Small intestine (tissue), 16 donors: ENCODE results near the gene TYRP1. TPM values are rescaled to one million over a fixed set of nuclear protein-coding genes. Genes with fewer than 3 reads are reported as not detected.

ENCODE experiments used
- DNase-seq, 2 donors: peaks; one replicate each; pipeline versions ENCODE4 v3.0.0 to v3.0.0-alpha.2; 2013
- FAIRE-seq: peaks from 2 replicates; lab custom pipeline; 2012; peaks lifted over from hg19 to GRCh38; lab: Jason Lieb, UNC
- H3K27ac ChIP-seq, 3 donors: one replicate each; pipeline ENCODE4 v1.5.1; 2013; ENCODE audit warnings: low read length in 2 of 3, mild to moderate bottlenecking in 2 of 3, control low read depth in 1 of 3, inconsistent platforms in 1 of 3, low read depth in 1 of 3, moderate library complexity in 1 of 3
- H3K27me3 ChIP-seq, 3 donors: one replicate each; pipeline ENCODE4 v1.6.1; 2013; ENCODE audit warnings: low read length in 3 of 3, inconsistent platforms in 1 of 3; ENCODE audit not compliant: control insufficient read depth in 3 of 3, insufficient read depth in 3 of 3
- H3K36me3 ChIP-seq, 3 donors: one replicate each; pipeline ENCODE4 v1.6.1; 2013; ENCODE audit warnings: low read length in 3 of 3, inconsistent platforms in 1 of 3, low read depth in 1 of 3, mild to moderate bottlenecking in 1 of 3, moderate library complexity in 1 of 3; ENCODE audit not compliant: control insufficient read depth in 3 of 3, insufficient read depth in 2 of 3
- H3K4me1 ChIP-seq, 3 donors: one replicate each; pipeline ENCODE4 v1.6.1; 2013; ENCODE audit warnings: low read length in 2 of 3, inconsistent platforms in 1 of 3, low read depth in 1 of 3, mild to moderate bottlenecking in 1 of 3, moderate library complexity in 1 of 3; ENCODE audit not compliant: control insufficient read depth in 3 of 3, insufficient read depth in 2 of 3
- H3K4me3 ChIP-seq, 3 donors: one replicate each; pipeline ENCODE4 v1.5.1; 2013; ENCODE audit warnings: low read length in 3 of 3, control low read depth in 1 of 3, inconsistent platforms in 1 of 3, low read depth in 1 of 3, mild to moderate bottlenecking in 1 of 3, moderate library complexity in 1 of 3
- H3K9me3 ChIP-seq, 2 donors: one replicate each; pipeline ENCODE4 v1.6.1; 2013; ENCODE audit warnings: low read depth in 1 of 2, low read length in 1 of 2; ENCODE audit not compliant: control insufficient read depth in 2 of 2, insufficient read depth in 1 of 2
- WGBS, 3 donors: extraction: QIAGEN DNeasy Blood & Tissue Kit; methylation state at CpG; one replicate each; pipeline ENCODE4 v1.1.7; 2013; 5-methylcytosine and 5-hydroxymethylcytosine counted together
- long read RNA-seq, 10 donors: transcript quantifications; one replicate each; lab custom pipeline, GENCODE V29; 2026
- polyA plus RNA-seq, 4 donors: library from polyadenylated mRNA; stranded (reverse) in 3 of 4; unstranded in 1 of 4; fragments of 200-250 nt in 3 of 4; fragments of 120-200 nt in 1 of 4; gene quantifications; one replicate each; pipeline versions ENCODE4 v1.2.1 to v1.2.3, GENCODE V29; 2013
- donor health status: healthy with polysubstance abuse.
- donor health status: control.
- donor health status: control.
- donor health status: Bipolar disorder and iron deficiency.
- donor health status: healthy.

TYRP1 gene, protein sequence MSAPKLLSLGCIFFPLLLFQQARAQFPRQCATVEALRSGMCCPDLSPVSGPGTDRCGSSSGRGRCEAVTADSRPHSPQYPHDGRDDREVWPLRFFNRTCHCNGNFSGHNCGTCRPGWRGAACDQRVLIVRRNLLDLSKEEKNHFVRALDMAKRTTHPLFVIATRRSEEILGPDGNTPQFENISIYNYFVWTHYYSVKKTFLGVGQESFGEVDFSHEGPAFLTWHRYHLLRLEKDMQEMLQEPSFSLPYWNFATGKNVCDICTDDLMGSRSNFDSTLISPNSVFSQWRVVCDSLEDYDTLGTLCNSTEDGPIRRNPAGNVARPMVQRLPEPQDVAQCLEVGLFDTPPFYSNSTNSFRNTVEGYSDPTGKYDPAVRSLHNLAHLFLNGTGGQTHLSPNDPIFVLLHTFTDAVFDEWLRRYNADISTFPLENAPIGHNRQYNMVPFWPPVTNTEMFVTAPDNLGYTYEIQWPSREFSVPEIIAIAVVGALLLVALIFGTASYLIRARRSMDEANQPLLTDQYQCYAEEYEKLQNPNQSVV
- polyA plus RNA-seq = 1 to 10 TPM in 2 of 4 donors, under 1 TPM in 2; 0.10 to 2.5 (median 0.92) TPM
- long read RNA-seq, donor 1 = 0 reads
- long read RNA-seq, donor 2 = 0 reads
- long read RNA-seq, donor 3 = 0 reads
- long read RNA-seq, donor 4 = 0 reads
- long read RNA-seq, donor 5 = 0 reads
- long read RNA-seq, donor 6 = 0 reads
- long read RNA-seq, donor 7 = 0 reads
- long read RNA-seq, donor 8 = 0 reads
- long read RNA-seq, donor 9 = 0 reads
- long read RNA-seq, donor 10 = 0 reads

DNA sequence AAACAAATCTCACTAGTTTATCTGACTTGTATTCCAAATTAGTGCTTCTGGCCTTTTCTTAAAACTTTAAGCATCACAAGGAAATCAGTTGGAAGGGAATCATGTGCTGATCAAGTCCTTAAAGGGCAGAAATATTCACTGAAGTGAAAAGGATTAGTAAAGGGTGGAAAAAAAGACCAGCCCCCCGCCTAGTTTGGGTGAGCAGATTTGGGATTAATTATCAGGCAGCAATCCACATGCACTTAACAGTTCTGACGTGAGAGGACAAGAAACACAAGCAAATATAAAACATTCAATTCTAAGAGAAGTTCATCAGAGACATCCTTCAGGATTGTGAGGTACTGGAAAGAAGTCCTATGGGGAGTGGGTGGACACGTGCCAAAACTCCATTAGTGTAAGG is at the start of gene TYRP1:
TYRP1 (plus strand) TSS at position 245 of the 400 bp plus-strand sequence. CDS start 612 bp downstream, outside the sequence.
- DNase-seq = no peak
- Histone ChIP-seq H3K4me3 (no peak within 1 kb of the TSS), H3K36me3 (no peaks in the 10 kb centered on the region), H3K4me1 (no peaks in the 10 kb centered on the region), H3K9me3 (no peaks in the 10 kb centered on the region), H3K27me3 (no peaks in the 10 kb centered on the region), H3K27ac (no peak within 1 kb of the TSS)
- 69 to 74% (median 73%) methylated on average over 3 of the region's 3 CpGs for whole genome bisulfite sequencing, 3 donors
- no peak for FAIRE-seq

DNA sequence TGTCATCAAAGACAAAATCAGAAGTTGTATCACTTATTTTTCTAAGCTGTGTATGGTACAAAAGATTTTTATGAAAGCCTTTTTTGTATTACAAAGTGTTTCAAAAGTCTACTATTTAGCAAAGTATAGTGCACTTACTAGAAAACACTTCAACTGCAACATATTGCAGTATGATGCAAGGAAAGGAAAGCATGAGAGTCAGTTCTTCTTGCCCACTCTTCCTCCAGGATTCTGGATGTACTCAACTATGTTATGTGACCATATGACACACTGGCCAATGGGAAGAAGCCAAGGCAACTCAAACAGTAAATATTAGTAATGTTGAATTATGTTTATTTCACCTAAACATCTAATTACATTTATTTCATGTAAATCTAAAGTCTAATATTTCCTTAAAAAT is 49.5 kb upstream of the TYRP1 start:
- H3K27ac ChIP-seq = no peak overlapping the region
- no peak overlapping the region for H3K4me3 ChIP-seq
- H3K4me1 ChIP-seq = no peaks in the 10 kb centered on the region
- DNase-seq = no peak
- H3K27me3 ChIP-seq = no peaks in the 10 kb centered on the region
- no peaks in the 10 kb centered on the region for H3K36me3 ChIP-seq
- no peaks in the 10 kb centered on the region for H3K9me3 ChIP-seq
- no peak for FAIRE-seq

DNA sequence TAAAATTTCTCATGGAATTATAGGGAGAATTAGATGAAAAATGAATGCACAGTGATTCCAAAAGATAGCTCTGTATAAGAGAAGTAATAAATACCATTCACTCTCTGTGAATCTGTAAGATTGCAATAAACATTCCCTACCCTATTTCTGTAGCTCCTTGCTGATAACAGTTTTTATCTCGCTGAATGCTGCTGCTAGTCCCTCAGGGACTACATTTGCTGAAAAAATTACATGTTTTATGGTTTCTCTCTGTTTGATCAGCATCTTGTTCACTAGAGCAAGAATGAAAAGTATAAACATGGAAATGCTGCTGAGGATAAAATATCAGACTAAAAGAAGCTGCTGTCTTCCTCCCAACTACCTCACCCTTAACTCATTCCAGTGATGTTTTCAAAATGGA is 44.3 kb upstream of the TYRP1 start:
- no peak for FAIRE-seq
- H3K27me3 ChIP-seq = no peaks in the 10 kb centered on the region
- 3 to 40% (median 29%) methylated on average over 1 of the region's 1 CpG for WGBS, 3 donors

DNA sequence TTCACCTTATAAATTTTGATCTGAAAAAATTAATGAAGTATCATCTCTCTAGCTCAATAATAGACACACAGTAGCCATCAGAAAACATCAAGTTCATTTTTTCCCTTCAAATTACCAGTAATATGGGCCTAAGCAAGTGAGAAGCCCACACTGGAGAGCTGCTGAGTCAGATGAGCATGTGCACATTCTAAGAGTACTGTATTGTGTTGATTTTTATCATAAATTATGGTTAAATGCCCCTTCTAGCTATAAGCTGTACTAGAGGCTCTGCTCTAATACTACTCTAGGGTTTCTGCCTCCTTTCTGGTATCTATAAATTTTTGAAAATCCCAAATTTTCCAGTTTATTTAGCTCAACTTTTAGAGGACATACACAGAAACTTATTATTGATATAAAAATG is 42.1 kb upstream of the TYRP1 start:
- H3K27me3 ChIP-seq = no peaks in the 10 kb centered on the region
- H3K36me3 ChIP-seq = no peaks in the 10 kb centered on the region
- no peak overlapping the region for H3K4me3 ChIP-seq
- H3K27ac ChIP-seq = no peak overlapping the region
- DNase-seq (no peak), FAIRE-seq (no peak)
- no peaks in the 10 kb centered on the region for H3K4me1 ChIP-seq
- H3K9me3 ChIP-seq = no peaks in the 10 kb centered on the region

More for the DNA sequence above, 44.3 kb upstream of the TYRP1 start:
- H3K27ac ChIP-seq = no peak overlapping the region
- H3K9me3 ChIP-seq = no peaks in the 10 kb centered on the region
- no peak overlapping the region for H3K4me3 ChIP-seq
- no peaks in the 10 kb centered on the region for H3K4me1 ChIP-seq
- no peaks in the 10 kb centered on the region for H3K36me3 ChIP-seq
- no peak for DNase-seq

DNA sequence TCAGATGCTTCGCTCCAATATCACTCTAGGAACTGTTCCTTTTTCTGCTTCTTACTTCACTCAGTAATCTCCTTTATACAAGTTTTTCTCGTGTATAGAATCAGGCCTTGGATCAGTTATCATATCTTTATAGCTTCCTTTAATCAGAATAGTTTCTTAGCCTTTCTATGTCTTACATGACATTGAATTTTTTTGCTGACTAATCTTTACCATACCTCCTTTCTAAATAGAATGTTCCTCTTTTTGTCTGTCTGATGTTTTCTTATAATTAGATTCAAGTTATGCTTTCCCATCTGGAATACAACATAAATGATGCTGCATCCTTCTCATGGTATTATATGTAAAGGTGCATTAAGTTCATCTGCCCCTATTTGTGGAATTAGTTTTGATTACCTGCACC is 40.2 kb upstream of the TYRP1 start:
- Histone ChIP-seq H3K4me1 (no peaks in the 10 kb centered on the region), H3K9me3 (peaks cover 0 to 3% of the 10 kb centered on the region in 2 donors), H3K27ac (no peak overlapping the region), H3K4me3 (no peak overlapping the region), H3K27me3 (no peaks in the 10 kb centered on the region), H3K36me3 (no peaks in the 10 kb centered on the region)
- WGBS, 3 donors = 3 to 36% (median 16%) methylated on average over 2 of the region's 2 CpGs
- no peak for DNase-seq
- no peak for FAIRE-seq

DNA sequence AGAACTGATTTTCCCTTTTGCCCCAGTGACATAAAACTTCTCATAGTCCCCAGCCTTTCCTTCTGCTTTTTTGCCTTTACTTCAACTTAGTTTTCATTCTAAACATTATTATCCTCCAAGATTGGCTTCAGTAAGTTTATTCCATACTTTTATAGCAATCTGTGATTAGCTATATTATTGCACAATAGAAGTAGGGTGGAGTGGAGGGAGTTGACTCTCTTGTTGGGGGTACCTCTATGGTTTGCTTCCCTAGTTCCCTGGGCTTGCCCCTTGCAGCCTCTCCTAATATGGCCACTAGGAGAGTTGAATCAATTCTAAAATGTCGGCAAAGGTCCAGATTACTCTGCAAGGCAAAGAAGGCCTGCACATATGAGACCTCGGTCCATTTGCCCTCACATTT is 36.4 kb upstream of the TYRP1 start:
- 88 to 100% (median 98%) methylated on average over 2 of the region's 2 CpGs for WGBS, 3 donors
- DNase-seq (no peak), FAIRE-seq (no peak)
- Histone ChIP-seq H3K9me3 (peaks cover 0 to 9% of the 10 kb centered on the region in 2 donors), H3K4me1 (no peaks in the 10 kb centered on the region), H3K36me3 (no peaks in the 10 kb centered on the region), H3K4me3 (no peak overlapping the region), H3K27ac (no peak overlapping the region), H3K27me3 (no peaks in the 10 kb centered on the region)

DNA sequence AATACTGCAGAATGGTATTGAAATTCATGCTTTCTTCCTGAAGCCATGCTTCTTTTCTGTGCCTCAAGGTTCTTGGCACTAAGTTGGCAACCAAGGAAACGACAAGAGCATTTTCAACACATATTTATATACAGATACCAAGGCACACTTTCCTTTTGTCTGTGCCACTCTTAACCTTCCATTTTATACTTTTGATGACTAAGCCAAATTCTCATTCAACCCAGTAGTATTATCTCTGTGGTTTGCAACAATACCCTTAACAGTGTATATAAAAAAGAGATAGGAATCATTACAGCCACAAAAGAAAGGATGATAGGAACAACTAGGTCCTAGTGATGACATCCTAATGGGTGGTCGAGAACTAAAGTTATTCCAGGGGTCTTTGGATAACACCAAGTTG is 36.0 kb upstream of the TYRP1 start:
- FAIRE-seq (no peak), DNase-seq (no peak)

DNA sequence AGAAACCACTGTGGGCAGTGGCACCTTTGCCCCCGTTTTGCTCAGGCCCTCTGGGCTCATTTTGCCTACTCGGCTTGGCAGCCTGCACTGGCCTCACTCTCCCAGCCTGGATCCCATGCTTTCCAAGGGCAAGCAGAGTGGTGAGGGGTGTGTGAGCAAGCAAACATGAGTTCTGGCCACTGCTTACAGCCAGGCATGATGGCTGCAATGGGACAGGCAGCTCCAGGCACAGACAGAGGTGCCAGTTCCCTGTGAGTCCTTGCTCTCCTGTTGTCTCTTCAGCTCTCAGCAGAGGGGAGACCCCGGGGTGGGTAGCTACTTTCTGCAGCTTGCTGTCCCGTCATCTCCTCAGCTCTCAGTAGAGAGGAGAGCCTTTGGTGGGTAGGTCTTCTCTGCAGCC is 35.2 kb upstream of the TYRP1 start:
- H3K4me1 ChIP-seq = no peaks in the 10 kb centered on the region
- no peaks in the 10 kb centered on the region for H3K36me3 ChIP-seq
- peaks cover 0 to 9% of the 10 kb centered on the region in 2 donors for H3K9me3 ChIP-seq
- WGBS, 3 donors = 75 to 86% (median 84%) methylated on average over 4 of the region's 4 CpGs
- DNase-seq (no peak), FAIRE-seq (no peak)
- H3K27me3 ChIP-seq = no peaks in the 10 kb centered on the region
- no peak overlapping the region for H3K27ac ChIP-seq
- H3K4me3 ChIP-seq = no peak overlapping the region

More for the DNA sequence above, 36.0 kb upstream of the TYRP1 start:
- no peaks in the 10 kb centered on the region for H3K36me3 ChIP-seq
- 61 to 82% (median 81%) methylated on average over 2 of the region's 2 CpGs for WGBS, 3 donors
- H3K27me3 ChIP-seq = no peaks in the 10 kb centered on the region
- no peak overlapping the region for H3K4me3 ChIP-seq
- H3K9me3 ChIP-seq = peaks cover 0 to 9% of the 10 kb centered on the region in 2 donors
- H3K27ac ChIP-seq = no peak overlapping the region
- H3K4me1 ChIP-seq = no peaks in the 10 kb centered on the region
